GM19351 (cell line): ENCODE measurements around the gene DPF1.
A peak's percentile ranks its signal among the peaks of the same experiment; 100 is the strongest.
"Not testable (repeated sequence)": the region's sequence is repeated elsewhere in the genome, so short reads cannot be mapped to it uniquely, and the experiment has no call there.

Source experiments
- ATAC-seq: cut with Tn5 transposase; IDR thresholded peaks from one replicate; pipeline ENCODE4 v1.9.1; 2021; ENCODE audit warnings: mild to moderate bottlenecking, moderate library complexity; ENCODE audit not compliant: unreplicated experiment

DPF1 gene

DNA sequence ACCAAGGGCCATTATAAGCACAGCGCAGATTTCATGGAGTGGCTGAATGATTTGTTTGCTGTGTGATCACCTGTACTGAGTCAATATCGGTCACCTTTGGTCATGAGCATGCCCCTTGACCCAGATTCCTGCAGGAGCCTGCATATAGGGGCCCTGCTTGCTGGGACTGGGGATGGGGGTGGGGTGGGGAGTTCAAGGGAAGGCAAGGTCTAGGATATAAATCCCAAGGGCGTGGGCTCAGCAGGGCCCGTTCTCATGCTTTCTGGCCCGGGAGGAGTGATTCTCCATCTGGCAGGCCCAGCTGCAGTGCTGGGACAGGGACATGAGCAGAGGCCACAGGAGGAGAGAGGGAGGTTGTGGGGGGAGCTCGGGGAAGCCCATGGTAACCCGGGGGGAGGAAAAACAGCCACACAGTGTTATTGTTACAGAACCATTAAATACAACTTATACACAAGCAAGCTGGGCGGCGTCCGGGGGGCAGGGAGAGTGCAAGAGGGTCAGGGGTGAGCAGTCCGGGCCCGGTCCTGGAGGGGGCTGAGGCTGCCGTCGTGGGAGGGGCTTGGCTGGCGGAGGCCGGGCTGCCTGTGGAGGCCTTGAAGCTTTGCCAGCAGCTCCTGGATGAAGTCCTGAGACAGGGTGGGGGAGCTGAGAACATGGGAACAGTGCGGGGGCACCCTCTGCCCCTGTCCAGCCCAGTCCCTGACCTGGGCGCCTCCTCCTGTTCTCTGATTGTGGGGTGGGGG is 27.0 kb upstream of the DPF1 start:
- no peak for ATAC-seq

DNA sequence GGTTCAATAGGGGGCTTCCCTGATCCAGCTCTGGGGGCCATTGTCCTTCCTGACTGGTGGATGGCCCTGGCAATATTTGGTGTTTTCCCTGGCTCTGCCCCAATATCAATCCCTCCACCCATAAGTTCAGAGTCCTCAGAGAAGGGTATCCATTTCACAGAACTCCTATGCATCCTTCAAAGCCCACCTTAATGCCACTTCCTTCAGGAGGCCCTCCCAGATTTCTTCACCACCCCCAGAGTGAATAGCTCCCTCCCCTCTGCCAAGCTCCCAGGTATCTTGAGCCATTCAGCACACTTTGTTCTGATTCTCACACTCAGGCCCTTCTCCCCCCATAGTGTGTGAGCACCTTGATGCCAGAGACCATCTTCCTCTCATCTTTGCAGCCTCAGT is 26.4 kb upstream of the DPF1 start:
- no peak for ATAC-seq

DNA sequence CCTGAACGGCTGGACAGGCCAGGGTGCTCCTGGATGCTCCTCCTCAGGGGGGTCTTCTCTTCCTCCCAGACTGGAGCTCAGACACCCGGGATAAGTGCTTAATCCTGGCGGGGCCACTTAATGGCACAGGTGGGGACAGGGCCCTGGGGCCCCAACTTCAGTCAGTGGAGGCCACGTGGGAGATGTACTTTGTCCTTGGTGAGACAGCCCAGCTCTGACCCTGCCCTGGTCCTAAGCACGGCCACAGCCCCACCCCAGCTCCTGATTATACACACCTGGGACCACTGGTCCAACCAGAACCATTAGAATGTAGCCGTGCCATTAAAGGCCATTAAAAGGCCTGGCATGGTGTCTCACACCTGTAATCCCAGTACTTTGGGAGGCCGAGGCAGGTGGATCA is 24.4 kb upstream of the DPF1 start:
- no peak for ATAC-seq

DNA sequence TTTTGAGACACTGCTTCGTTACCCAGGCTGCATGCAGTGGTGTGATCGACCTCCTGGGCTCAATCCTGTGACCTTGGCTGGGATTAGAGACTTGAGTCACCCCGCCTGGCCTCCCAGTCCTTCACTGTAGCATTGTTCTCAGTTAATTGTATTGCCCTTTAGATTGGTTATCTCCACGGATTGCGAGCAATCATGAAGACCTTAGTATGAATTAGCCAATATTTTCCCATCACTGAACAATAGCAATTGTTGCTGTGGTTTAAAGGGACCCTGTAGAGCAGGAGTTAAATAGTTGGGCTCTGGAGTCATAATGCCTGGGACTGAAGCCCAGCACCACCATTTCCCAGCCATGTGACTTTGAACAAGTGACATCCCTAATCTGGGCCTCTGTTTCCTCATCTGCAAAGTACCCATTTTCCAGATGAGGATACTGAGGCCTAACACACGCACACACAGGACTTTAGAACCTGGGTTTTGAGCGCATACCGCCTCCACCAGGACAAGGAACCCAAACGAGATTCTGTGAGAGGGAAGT is 23.8 kb upstream of the DPF1 start:
- no peak for ATAC-seq

DNA sequence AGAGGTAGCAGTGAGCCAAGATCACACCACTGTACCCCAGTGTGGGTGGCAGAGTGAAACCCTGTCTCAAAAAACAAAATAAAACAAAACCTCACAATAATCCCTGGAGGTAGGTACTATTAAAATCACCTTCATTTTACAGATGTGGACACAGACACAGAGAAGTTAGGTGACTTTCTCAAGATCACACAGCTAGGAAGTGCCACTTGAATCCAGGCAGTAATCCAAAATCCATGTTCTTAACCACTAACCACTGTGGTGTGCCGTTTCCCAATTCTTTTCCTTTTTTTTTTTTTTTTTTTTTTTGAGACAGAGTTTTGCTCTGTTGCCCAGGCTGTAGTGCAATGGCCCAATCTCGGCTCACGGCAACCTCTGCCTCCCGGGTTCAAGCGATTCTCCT is 23.1 kb upstream of the DPF1 start:
- ATAC-seq, result no peak

DNA sequence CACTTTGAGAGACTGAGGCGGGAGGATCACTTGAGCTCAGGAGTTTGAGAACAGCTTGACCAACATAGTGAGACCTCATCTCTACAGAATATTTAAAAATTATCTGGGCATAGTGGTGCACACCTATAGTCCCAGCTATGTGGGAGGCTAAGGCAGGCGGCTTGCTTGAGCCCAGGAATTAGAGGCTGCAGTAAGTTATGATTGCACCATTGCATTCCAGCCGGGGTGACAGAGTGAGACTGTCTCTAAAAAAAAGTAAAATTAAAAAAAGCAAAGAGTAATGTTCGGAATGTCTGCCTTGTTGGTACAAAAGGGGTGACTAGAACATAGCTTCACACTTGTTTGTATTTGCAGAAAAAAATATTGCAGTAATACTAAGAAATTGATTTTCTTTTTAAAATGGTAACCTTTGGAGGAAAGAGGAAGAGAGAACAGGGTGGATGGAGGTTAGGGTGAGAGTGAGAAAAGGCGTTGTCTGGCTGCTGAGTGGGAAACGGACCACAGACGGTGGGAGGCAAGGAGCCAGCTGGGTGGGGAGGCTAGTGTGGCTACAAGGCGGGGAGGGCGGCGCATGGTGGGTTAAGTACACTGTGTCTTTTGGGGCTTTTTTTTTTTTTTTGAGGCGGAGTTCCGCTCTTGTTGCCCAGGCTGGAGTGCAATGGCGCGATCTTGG is 21.9 kb upstream of the DPF1 start:
- ATAC-seq, result no peak

DNA sequence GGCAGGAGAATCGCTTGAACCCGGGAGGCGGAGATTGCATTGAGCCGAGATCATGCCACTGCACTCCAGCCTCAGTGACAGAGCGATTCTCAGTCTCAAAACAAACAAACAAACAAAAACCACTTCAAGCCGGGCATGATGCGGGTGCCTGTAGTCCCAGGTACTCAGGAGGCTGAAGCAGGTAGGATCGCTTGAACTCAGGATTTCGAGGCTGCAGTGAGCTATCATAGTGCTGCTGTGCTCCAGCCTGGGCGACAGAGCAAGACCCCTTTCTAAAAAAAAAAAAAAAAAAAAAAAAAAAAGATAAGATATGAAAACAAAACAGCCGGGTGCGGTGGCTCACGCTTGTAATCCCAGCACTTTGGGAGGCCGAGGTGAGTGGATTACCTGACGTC is 19.3 kb upstream of the DPF1 start:
- ATAC-seq, result no peak

DNA sequence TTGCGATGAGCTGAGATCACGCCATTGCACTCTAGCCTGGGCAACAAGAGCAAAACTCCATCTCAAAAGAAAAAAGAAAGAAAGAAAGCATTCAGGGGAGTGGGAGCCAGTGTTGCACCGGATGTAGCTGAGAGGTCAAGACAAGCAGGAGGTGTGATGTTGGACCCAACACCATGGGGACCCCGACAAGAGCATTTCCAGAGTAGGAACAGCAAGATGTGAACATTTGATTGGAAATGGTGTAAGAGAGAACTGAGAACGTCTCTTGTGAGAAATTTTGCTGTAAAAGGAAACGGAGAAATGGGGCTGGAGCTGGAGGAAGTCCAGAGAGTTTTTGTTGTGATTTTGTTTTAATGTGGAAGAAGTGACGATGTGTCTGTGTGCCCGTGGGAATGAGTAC is 15.8 kb upstream of the DPF1 start:
- no peak for ATAC-seq

DNA sequence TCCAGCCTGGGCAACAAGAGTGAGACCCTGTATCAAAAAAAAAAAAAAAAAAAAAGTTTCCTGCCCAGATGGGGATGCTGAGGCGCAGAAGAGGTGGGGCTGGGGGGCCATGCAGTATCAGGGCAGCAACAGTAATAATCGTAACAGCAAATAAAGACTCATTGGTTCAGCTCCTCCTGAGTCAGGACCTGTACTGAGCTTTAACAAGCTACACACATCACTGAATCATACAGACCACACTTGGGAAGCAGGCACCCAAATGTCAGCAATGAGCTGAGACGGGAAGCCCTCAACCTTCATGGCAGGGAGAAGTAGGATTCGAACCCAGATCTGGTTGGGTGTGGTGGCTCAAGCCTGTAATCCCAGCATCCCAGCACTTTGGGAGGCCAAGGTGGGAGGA is 10.6 kb upstream of the DPF1 start:
- no peak for ATAC-seq

DNA sequence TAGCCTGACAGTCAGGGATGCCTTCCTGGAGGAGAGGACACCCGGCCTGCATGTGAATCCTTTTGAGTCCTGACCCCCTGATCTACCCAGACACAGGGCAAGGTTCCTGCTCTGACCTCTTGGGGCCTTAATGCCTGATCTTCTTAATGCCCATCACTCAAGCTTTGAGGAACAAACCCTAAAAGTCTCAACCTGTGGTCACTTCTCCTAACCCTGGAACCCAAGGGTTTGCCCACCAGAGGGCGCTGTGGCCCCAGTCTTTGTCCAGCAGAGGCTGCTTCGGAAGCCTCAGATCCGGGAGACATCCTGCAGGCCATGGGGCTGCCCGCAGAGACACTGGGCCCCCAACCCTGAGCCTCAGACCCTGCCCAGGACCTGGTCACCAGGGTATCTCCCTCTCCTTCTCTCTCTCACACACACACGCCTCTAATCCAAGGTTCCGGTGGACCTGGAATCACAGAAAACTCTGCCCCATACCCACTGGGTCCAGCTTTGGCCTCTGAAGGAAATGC is 9.8 kb upstream of the DPF1 start:
- ATAC-seq, result no peak

DNA sequence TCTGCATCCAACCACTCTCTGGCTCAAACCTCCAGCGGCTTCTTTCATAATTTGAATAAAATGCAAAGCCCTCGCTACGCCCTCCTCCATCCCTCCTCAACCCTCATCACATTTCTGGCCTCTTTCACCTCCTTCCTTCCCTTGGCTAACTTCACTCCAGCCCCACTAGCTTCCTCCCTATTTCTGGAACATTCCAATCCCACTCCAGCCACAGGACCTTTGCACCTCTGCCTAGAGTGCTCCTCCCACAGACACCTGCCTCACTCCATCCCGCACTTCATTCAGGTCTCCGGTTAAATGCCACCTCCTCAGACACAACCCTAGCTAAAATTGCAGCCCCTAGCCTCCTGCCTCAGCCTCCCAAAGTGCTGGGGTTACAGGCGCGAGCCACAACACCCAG is 7.9 kb upstream of the DPF1 start:
- no peak for ATAC-seq

DNA sequence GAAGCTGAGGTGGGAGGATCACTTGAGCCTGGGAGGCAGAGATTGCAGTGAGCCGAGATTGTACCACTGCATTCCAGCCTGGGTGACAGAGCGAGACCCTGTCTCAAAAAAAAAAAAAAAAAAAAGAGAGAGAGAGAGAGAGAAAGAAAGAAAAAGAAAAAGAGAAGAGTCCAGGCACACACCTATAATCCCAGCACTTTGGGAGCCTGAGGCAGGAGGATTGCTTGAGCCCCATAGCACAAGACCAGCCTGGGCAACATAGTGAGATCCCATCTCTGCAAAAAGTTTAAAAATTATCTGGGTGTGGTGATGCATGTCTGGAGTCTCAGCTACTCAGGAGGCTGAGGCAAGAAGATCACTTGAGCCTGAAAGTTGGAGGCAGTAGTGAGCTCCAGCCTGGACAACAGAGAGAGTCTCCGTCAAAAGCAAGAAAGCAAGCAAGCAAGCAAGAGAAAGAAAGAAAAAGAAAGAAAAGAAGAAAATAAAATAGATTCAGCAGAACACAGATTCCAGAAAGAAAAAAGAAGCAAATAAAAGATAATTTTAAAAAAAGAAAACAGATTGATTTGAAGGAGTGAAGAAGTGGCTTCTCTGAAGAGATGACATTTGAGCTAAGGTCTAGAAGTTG is 6.6 kb upstream of the DPF1 start:
- ATAC-seq, result not testable (repeated sequence)

DNA sequence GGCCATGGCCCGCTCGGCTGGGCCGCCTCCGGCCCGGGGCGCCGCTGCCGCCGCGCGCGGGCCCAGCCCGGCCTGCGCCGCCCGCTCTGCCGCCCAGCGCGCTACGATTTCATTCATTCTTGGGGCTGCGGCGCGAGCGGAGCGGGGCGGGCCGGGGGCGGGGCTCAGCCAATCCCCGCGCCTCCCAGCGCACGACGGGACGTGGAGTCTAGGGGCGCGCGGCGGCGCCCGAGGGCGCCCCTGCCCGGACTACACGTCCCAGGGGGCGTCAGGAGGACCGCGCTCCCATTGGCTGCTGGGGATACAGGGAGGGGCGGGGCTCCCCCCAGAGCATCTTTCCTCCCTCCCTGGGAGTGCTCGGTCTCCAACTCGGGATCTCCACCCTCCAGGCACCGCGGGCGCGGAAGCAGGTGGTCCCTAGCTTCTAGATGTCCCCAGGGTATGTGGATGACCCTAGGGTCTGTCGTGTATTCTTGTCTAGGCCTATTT is 5.6 kb upstream of the DPF1 start:
- ATAC-seq, result peak; percentile 75

DNA sequence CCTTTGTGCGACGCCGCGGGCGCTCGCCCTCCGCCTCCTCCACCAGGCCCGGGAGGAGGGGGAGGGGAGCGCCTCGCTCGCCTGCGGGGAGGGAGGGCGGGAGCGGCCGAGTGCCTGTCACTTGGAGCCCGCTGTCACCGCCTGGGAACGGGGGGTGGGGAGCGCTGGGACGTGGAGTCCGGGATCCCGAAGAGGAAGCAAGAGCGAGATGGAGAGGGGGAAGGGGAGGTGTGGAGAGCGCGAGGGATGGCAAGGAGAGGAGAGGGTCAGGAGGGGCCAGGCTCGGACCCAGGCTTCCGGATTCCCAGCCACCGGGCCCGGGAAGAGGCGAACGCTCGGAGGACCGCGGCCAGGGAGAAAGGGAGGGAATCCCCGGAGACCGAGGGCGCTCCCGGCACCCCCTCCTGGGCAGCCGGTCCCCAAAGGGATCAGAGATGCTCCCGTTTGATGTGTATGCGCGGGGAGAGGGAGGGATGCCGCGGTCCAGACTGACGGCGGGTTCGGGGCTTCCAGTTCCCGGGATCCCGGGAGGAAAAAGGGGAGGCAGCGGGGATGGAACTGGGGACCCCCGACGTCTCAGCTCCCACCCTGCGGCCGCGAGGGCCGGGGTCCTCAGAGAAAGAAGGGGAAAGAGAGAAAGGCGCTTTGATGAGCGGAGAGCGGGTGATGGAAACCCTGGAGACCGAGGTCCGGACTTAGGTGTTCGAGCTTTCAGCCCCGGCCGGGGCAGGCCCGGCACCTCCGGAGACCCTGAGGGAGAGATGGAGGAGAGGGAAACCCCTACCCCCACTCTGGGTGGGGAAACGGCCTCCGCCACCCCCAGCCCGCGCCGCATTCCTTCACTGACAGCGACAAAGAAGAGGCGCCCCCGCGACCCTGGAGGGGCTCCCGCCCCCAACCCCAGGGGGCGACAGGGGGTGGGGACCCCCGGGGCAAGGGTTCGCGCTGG is 4.7 kb upstream of the DPF1 start:
- ATAC-seq, result no peak

DNA sequence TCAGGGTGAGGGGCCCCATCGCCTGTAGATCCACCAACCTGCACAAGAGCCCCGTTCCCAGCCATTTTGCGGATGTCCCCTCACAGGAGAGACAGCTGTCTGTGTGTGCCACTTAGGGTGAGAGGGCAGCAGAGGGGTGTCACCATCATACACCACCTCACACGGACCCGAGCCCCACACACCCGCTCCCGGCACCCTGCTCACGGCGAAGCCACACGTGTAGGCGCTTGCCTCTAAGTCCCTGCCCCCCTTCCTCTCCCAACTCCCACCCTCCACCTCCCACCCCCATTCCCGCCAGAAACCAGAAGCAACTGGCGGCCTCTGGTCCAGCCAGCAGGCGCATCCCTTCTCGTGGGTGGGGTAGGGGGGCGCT is 4.0 kb upstream of the DPF1 start:
- ATAC-seq, result no peak

DNA sequence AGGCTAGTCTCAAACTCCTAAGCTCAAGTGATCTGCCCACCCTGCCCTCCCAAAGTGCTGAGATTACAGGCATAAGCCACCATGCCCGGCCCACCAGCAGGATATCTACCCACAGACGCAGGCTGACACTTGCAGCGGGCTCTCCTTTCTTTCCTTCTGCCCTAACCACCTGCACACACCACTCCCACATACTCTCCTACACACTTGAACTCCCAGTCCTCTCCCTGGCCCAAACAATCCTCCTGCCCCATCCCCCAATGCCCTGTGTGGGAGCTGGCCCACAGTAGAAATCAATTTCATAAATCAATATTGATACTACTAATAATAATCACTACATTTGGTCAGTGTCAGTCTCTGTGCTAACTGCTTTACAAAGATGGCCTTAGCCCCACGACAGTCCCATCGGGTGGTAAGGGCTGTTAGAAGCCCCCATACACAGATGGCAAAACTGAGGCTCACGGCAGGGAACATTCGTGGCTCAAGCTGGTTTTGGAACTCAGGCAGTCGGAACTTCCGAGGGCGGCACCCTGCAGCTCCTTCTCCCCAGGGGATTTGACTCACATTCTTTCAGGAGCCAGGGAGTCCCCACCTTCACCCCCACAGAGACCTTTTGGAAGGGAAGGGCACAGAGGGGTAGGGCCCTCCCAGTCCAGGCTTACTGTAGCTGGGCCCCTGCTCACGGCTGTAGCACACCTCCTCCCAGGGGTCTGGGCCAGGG is 3.4 kb upstream of the DPF1 start:
- ATAC-seq, result no peak

DNA sequence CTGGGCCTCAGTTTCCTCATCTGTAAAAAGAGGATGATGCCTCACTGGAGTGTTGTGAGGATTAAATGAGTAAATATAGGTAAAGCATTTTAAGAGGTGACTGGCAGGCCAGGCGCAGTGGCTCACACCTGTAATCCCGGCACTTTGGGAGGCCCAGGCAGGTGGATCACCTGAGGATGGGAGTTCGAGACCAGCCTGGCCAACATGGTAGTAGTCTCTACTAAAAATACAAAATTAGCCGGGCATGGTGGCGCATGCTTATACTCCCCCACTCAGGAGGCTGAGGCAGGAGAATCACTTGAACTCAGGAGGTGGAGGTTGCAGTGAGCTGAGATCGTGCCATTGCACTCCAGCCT is 819 bp upstream of the DPF1 start:
- not testable (repeated sequence) for ATAC-seq

DNA sequence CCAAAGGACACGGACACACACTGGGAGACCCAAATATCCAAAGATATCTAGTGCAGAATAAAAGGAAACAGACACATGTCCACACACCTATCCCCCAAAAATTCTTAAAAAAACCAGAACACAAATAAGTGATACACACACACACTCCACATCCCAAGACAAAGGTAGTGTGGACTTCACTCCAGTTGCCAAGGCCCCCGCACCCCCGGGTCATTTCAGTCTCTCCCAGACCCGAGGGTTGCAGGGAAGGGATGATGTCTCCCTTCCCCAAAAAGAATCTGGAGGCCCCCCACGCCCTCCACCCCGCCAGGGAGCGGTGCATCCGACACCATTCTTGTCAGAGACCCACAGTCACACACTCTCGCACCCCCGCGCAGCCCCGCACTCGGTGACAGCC is 407 bp downstream of the DPF1 start:
- ATAC-seq, result no peak

DNA sequence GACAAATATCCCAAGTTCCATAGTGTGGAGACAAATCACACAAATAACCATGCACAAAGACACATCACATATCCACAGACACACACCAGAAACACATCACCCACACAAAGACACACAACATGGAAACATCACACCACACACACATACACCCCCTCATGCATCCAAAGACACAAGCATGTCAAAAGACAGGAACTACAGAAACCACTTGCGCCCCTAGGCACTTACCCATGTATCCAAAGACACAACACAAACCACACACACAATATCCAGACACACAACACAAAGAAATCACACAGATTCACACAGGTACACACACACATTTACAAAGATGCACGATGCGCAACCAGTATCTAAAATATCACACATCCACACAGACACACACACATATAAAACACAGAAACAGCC is 901 bp downstream of the DPF1 start:
- ATAC-seq, result no peak
